Parathyroid adenoma (tissue), 2 donors: ENCODE measurements around the gene SLC25A6.
"Not testable (repeated sequence)": the region's sequence is repeated elsewhere in the genome, so short reads cannot be mapped to it uniquely, and the experiment has no call there.

Experiments used
- H2AFZ ChIP-seq: fragments of 300-600 bp; sonication (generic); one replicate; pipeline ENCODE4 v1.7.0; 2017; ENCODE audit warnings: antibody characterized with exemption, mild to moderate bottlenecking
- H3K27ac ChIP-seq: fragments of 300-600 bp; sonication (generic); one replicate; pipeline ENCODE4 v1.7.0; 2017
- H3K27me3 ChIP-seq: fragments of 300-600 bp; sonication (generic); one replicate; pipeline ENCODE4 v1.7.0; 2017; ENCODE audit warnings: low read length; ENCODE audit not compliant: control insufficient read depth, insufficient read depth
- H3K36me3 ChIP-seq: fragments of 300-600 bp; sonication (generic); one replicate; pipeline ENCODE4 v1.7.0; 2017; ENCODE audit warnings: low read length; ENCODE audit not compliant: control insufficient read depth, insufficient read depth
- H3K4me1 ChIP-seq: fragments of 300-600 bp; sonication (generic); one replicate; pipeline ENCODE4 v1.7.0; 2017; ENCODE audit warnings: control low read depth
- H3K4me2 ChIP-seq: fragments of 300-600 bp; sonication (generic); one replicate; pipeline ENCODE4 v1.7.0; 2017; ENCODE audit warnings: low read length
- H3K4me3 ChIP-seq: fragments of 300-600 bp; sonication (generic); one replicate; pipeline ENCODE4 v1.7.0; 2017; ENCODE audit warnings: low read depth, low read length
- H3K79me2 ChIP-seq: fragments of 300-600 bp; sonication (generic); one replicate; pipeline ENCODE4 v1.7.0; 2017; ENCODE audit warnings: control low read depth
- H3K9ac ChIP-seq: fragments of 300-600 bp; sonication (generic); one replicate; pipeline ENCODE4 v1.7.0; 2017; ENCODE audit warnings: mild to moderate bottlenecking
- H3K9me3 ChIP-seq: fragments of 300-600 bp; sonication (generic); one replicate; pipeline ENCODE4 v1.7.0; 2017; ENCODE audit warnings: low read length; ENCODE audit not compliant: control insufficient read depth
- TF ChIP-seq, protein P1 (sequence below): fragments of 300-600 bp; sonication (generic); IDR thresholded peaks from one replicate; pipeline ENCODE4 v1.7.0; 2017; ENCODE audit warnings: antibody characterized with exemption, mild to moderate bottlenecking
- donor health status: primary hyperparathyroidism.

SLC25A6 gene

DNA sequence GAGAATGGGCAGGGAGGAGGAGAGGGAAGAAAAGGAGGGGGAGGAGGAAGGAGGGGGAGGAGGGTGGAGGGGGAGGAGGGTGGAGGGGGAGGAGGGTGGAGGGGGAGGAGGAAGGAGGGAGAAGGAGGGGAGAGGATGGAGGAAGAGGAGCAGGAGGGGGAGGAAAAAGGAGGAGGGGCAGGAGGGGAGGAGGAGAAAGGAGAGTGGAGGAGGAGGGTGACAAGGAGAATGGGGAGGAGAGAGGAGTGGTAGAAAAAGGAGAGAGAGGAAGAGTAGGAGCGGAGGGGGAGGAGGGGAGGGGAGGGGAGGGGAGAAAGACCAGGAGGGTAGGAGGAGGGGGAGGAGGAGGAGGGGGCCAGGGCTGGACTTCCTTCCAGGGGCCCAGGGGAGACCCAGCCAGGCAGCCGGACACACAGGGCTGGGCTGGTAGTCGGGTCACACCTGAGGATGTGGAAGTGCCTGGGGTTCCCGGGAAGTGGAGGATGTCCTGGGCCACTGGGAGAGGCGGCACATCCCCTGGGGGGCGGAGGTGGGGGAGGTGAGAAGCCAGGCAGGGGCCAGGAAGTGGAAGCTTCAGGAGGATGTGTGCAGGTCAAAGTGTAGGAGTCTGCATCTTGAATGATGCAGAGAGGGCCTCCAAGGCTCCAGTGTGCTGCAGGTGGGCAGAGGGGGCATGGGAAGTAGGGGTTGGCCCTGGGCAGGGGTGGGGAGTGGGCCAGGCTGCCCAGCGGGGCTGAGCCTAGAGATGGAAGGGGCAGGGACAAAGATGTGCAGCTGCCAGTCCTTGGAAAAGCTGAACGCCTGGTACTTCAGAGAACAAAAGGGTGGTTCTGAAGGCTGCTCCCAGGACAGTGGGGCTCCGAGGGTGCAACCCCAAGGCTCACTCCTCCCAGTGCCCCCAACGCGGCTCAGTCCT, 36.5 kb downstream of the SLC25A6 start:
- no peak overlapping the region for H3K4me3 ChIP-seq
- TF ChIP-seq, protein P1, sequence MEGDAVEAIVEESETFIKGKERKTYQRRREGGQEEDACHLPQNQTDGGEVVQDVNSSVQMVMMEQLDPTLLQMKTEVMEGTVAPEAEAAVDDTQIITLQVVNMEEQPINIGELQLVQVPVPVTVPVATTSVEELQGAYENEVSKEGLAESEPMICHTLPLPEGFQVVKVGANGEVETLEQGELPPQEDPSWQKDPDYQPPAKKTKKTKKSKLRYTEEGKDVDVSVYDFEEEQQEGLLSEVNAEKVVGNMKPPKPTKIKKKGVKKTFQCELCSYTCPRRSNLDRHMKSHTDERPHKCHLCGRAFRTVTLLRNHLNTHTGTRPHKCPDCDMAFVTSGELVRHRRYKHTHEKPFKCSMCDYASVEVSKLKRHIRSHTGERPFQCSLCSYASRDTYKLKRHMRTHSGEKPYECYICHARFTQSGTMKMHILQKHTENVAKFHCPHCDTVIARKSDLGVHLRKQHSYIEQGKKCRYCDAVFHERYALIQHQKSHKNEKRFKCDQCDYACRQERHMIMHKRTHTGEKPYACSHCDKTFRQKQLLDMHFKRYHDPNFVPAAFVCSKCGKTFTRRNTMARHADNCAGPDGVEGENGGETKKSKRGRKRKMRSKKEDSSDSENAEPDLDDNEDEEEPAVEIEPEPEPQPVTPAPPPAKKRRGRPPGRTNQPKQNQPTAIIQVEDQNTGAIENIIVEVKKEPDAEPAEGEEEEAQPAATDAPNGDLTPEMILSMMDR: no peak

DNA sequence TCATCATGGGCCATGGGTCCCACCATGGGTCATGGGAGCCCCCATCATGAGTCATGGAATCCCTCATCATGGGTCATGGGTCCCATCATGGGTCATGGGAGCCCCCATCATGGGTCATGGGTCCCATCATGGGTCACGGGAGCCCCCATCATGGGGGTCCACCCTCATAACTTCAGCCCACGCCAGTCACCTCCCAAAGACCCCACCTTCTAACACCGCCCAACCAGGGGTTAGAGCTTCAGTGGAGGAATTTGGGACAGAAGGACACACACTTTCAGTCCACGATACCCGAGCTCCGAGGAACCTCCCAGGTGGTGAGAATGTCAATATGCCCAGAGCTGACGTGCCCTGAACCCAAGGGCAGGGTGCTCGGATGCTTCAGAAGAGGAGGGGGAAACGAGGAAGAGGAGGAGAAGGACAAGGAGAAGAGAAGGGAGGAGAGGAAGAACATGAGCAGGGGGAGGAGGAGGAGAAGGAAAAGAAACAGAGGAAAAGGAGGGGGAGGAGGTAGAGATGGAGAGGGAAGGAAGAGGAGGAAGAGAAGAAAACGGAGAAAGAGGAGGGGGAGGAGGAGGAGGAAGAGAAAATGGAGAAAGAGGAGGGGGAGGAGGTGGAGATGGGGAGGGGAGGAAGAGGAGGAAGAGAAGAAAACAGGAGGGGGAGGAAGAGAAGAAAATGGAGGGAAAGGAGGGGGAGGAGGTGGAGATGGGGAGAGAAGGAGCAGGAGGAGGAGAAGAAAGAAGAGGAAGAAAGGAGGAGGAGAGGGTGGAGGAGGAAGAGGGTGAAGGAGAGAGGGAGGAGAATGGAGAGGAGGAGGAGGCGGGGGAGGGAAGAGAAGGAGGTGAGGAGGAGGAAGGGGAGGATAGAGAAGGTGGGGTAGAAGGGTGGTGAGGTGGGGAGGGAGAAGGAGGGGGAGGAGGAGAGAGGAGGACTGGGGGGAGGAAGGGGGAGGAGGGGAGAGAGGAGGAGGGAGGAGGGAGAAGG, 37.6 kb downstream of the SLC25A6 start:
- Histone ChIP-seq H2AFZ (no peak overlapping the region), H3K27ac (no peak overlapping the region), H3K4me1 (no peaks in the 10 kb centered on the region), H3K4me2 (no peak overlapping the region), H3K79me2 (no peaks in the 10 kb centered on the region), H3K36me3 (no peaks in the 10 kb centered on the region), H3K9ac (no peak overlapping the region), H3K27me3 (no peaks in the 10 kb centered on the region), H3K9me3 (no peaks in the 10 kb centered on the region), H3K4me3 (no peak overlapping the region)
- TF ChIP-seq, protein P1: no peak

More for the DNA sequence above, 36.5 kb downstream of the SLC25A6 start:
- H2AFZ ChIP-seq: no peak overlapping the region
- no peak overlapping the region for H3K9ac ChIP-seq
- no peaks in the 10 kb centered on the region for H3K4me1 ChIP-seq
- no peaks in the 10 kb centered on the region for H3K9me3 ChIP-seq
- H3K79me2 ChIP-seq: no peaks in the 10 kb centered on the region
- no peak overlapping the region for H3K4me2 ChIP-seq
- H3K27ac ChIP-seq: no peak overlapping the region
- H3K36me3 ChIP-seq: no peaks in the 10 kb centered on the region
- no peaks in the 10 kb centered on the region for H3K27me3 ChIP-seq

DNA sequence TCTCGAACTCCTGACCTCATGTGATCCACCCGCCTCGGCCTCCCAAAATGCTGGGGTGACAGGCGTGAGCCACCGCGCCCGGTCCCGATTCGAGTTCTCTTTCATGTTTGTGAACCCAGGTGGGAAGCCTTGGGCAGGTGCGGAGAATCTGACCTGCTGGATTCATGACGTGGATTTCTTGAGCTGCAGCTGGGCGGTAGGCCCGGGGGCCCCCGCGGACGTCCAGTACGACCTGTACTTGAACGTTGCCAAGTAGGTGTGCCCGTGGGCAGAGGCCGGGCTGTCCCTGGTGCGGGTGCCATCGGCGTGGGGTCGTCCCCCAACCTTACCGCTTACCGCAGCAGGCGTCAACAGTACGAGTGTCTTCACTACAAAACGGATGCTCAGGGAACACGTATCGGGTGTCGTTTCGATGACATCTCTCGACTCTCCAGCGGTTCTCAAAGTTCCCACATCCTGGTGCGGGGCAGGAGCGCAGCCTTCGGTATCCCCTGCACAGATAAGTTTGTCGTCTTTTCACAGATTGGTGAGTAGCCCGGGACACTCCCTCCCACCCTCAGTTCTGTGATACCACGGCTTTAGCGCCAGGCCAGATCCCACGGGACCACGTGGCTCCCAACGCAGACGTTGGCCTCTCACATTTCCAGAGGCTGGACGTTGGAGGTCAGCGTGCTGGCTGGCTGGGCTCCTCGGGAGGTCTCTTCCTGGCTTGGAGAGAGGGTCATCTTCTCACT, 39.8 kb downstream of the SLC25A6 start:
- Histone ChIP-seq H3K9ac (no peak overlapping the region), H3K27me3 (no peaks in the 10 kb centered on the region), H3K4me2 (no peak overlapping the region), H3K27ac (no peak overlapping the region), H2AFZ (no peak overlapping the region), H3K79me2 (no peaks in the 10 kb centered on the region), H3K9me3 (no peaks in the 10 kb centered on the region), H3K36me3 (no peaks in the 10 kb centered on the region), H3K4me3 (no peak overlapping the region), H3K4me1 (no peaks in the 10 kb centered on the region)
- TF ChIP-seq, protein P1: no peak

DNA sequence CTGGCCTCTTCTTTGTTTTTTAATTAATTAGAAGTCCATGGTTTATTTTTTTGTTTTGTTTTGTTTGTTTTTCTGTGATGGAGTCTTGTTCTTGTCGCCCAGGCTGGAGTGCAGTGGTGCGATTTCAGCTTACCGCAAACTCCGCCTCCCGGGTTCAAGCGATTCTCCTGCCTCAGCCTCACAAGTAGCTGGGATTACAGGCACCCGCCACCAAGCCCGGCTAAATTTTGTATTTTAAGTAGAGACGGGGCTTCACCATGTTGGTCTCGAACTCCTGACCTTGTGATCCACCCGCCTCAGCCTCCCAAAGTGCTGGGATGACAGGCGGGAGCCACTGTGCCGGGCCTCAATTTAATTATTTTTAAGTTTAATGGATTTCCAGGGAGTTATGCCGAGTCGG, 42.3 kb downstream of the SLC25A6 start:
- not testable (repeated sequence) for H3K36me3 ChIP-seq, H3K4me3 ChIP-seq

More for the DNA sequence above, 42.3 kb downstream of the SLC25A6 start:
- H3K79me2 ChIP-seq, H3K9me3 ChIP-seq, H3K27ac ChIP-seq, H3K4me2 ChIP-seq, H3K27me3 ChIP-seq, H2AFZ ChIP-seq, H3K4me1 ChIP-seq, H3K9ac ChIP-seq: not testable (repeated sequence)
